GM19468 (cell line): Measurements from ENCODE around the gene TBXA2R.
"Not testable (repeated sequence)": the region's sequence is repeated elsewhere in the genome, so short reads cannot be mapped to it uniquely, and the experiment has no call there.

Experiments used
- ATAC-seq: cut with Tn5 transposase; IDR thresholded peaks from one replicate; pipeline ENCODE4 v1.9.1; 2021; ENCODE audit warnings: mild to moderate bottlenecking, moderate library complexity, moderate number of reproducible peaks; ENCODE audit not compliant: unreplicated experiment; ENCODE audit errors: extremely low read depth

Gene TBXA2R

GRCh38 chr19:3585301-3586126, 21.2 kb downstream of the TBXA2R start, which contains the start of gene GIPC3:
TSS of gene GIPC3 (plus strand) at chr19:3585478. CDS start at chr19:3585598, 120 bp downstream.
- no peak for ATAC-seq

GRCh38 chr19:3584036-3584802, 22.5 kb downstream of the TBXA2R start:
- not testable (repeated sequence) for ATAC-seq

GRCh38 chr19:3581792-3582191, 24.9 kb downstream of the TBXA2R start:
- not testable (repeated sequence) for ATAC-seq

GRCh38 chr19:3580156-3580934, 26.3 kb downstream of the TBXA2R start:
- no peak for ATAC-seq

GRCh38 chr19:3578390-3578789, 28.3 kb downstream of the TBXA2R start:
- no peak for ATAC-seq

- no peak for ATAC-seq
Observed at GRCh38 chr19:3577723-3578344, 28.8 kb downstream of the TBXA2R start.

GRCh38 chr19:3576696-3577443, 29.8 kb downstream of the TBXA2R start:
- no peak for ATAC-seq

GRCh38 chr19:3575949-3576673, 30.6 kb downstream of the TBXA2R start:
- ATAC-seq, result no peak

GRCh38 chr19:3575260-3575741, 31.4 kb downstream of the TBXA2R start:
- no peak for ATAC-seq

GRCh38 chr19:3573858-3574637, 32.6 kb downstream of the TBXA2R start:
- ATAC-seq, result no peak

- no peak for ATAC-seq
Observed at GRCh38 chr19:3573162-3573857, 33.4 kb downstream of the TBXA2R start.

- ATAC-seq, result no peak
Observed at GRCh38 chr19:3572855-3573161, 33.9 kb downstream of the TBXA2R start, which contains the start of gene HMG20B. TSS of gene HMG20B (plus strand) at chr19:3572944. CDS start at chr19:3573310, 366 bp downstream.

GRCh38 chr19:3572132-3572854, 34.4 kb downstream of the TBXA2R start:
- ATAC-seq, result peak; percentile 94

- no peak for ATAC-seq
Observed at GRCh38 chr19:3570606-3571011, 36.1 kb downstream of the TBXA2R start.

GRCh38 chr19:3570042-3570441, 36.6 kb downstream of the TBXA2R start:
- not testable (repeated sequence) for ATAC-seq

- no peak for ATAC-seq
Observed at GRCh38 chr19:3565139-3565538, 41.5 kb downstream of the TBXA2R start.
